Peyer's patch (tissue), 4 donors: ENCODE data around the gene SERPINB8. TPM values are rescaled to one million over a fixed set of nuclear protein-coding genes. Genes with fewer than 3 reads are reported as not detected.

Experiments
- DNase-seq, 3 donors: peaks; one replicate each; pipeline ENCODE4 v3.0.0-alpha.2; 2017 to 2019
- H3K27ac ChIP-seq, 4 donors: fragments of 200-600 bp; sonication (generic); one replicate each; pipeline ENCODE4 v1.5.1; 2016 to 2019
- H3K27me3 ChIP-seq, 2 donors: fragments of 200-600 bp; sonication (generic); one replicate each; pipeline ENCODE4 v1.5.1; 2019
- H3K36me3 ChIP-seq, 3 donors: fragments of 200-600 bp; sonication (generic); one replicate each; pipeline ENCODE4 v1.5.1; 2016 to 2019
- H3K4me1 ChIP-seq, 4 donors: fragments of 200-600 bp; sonication (generic); one replicate each; pipeline ENCODE4 v1.5.1; 2016 to 2019
- H3K4me3 ChIP-seq, 4 donors: fragments of 200-600 bp; sonication (generic); 1 replicate in 3 of 4; 2 replicates in 1 of 4; pipeline ENCODE4 v1.5.1; 2016 to 2019; ENCODE audit warnings: mild to moderate bottlenecking in 1 of 4
- H3K9me3 ChIP-seq, 4 donors: fragments of 200-600 bp; sonication (generic); one replicate each; pipeline ENCODE4 v1.5.1; 2016 to 2019; ENCODE audit warnings: mild to moderate bottlenecking in 1 of 4
- CTCF ChIP-seq, 6 experiments: fragments of 450-650 bp in 4 of 6; fragments of 200-600 bp in 2 of 6; sonication (generic) in 1 of 6; IDR thresholded peaks; one replicate each; pipeline ENCODE4 v1.5.1; 2017 to 2019; ENCODE audit warnings: antibody characterized with exemption in 6 of 6, mild to moderate bottlenecking in 3 of 6, moderate library complexity in 1 of 6
- POLR2A ChIP-seq, 2 donors: fragments of 450-650 bp; IDR thresholded peaks; one replicate each; pipeline ENCODE4 v1.5.1; 2017; ENCODE audit warnings: antibody characterized with exemption in 2 of 2, mild to moderate bottlenecking in 2 of 2, moderate library complexity in 2 of 2
- total RNA-seq, 4 donors: library from RNA; depleted of rRNA; stranded (reverse); fragments of >200 nt; gene quantifications; one replicate each; pipeline ENCODE4 v1.1.0, GENCODE V29; 2016

SERPINB8 gene
- total RNA-seq, 4 donors from 2014 or later, result 6.6 to 20.2 (median 14.0) TPM

- no peaks in the 10 kb centered on the region for H3K4me1 ChIP-seq
- no peaks in the 10 kb centered on the region for H3K27me3 ChIP-seq
- DNase-seq, result no peak
- no peak for TF ChIP-seq CTCF (IDR thresholded peaks at IDR 0.05)
- TF ChIP-seq POLR2A (IDR thresholded peaks at IDR 0.05), result no peak
- H3K9me3 ChIP-seq, result no peaks in the 10 kb centered on the region
- H3K4me3 ChIP-seq, result no peak overlapping the region
- no peaks in the 10 kb centered on the region for H3K36me3 ChIP-seq
- H3K27ac ChIP-seq, result no peak overlapping the region
Observed at GRCh38 chr18:64009305-64009704, 39.4 kb downstream of the SERPINB8 start.

- Histone ChIP-seq H3K27me3 (no peaks in the 10 kb centered on the region), H3K4me3 (no peak overlapping the region), H3K36me3 (no peaks in the 10 kb centered on the region), H3K27ac (no peak overlapping the region), H3K9me3 (no peaks in the 10 kb centered on the region), H3K4me1 (no peaks in the 10 kb centered on the region)
- no peak for TF ChIP-seq CTCF (IDR thresholded peaks at IDR 0.05)
- TF ChIP-seq POLR2A (IDR thresholded peaks at IDR 0.05), result no peak
- DNase-seq, result no peak
Observed at GRCh38 chr18:64011513-64011912, 41.6 kb downstream of the SERPINB8 start.

DNA sequence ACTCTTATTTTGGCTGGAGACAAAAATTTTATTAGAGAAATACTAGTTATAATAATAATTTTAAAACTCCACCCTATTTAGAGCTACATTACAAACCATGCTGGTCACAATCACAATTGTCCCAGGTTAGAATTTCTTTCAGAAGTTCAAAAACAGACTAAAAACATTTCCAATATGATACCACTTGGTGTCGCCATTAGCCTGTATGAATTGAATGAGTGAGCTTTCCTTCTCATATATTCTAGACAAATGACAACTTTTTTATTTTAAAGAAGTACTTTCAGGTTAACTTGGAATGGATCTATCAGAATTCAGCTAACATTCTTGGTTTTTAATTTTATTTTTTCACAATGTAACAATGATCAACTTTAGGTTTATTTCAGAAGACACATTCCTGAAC lies 48.0 kb downstream of the SERPINB8 start:
- no peak for TF ChIP-seq POLR2A (IDR thresholded peaks at IDR 0.05)
- TF ChIP-seq CTCF (IDR thresholded peaks at IDR 0.05), result peak in 3 of 6 experiments; percentile 34 to 40 (median 38)
- H3K27ac ChIP-seq, result no peak overlapping the region
- no peak for DNase-seq
- H3K4me3 ChIP-seq, result no peak overlapping the region
- H3K27me3 ChIP-seq, result no peaks in the 10 kb centered on the region
- H3K36me3 ChIP-seq, result no peaks in the 10 kb centered on the region
- H3K4me1 ChIP-seq, result no peaks in the 10 kb centered on the region
- no peaks in the 10 kb centered on the region for H3K9me3 ChIP-seq

- no peak for DNase-seq
- H3K27ac ChIP-seq, result no peak overlapping the region
- TF ChIP-seq POLR2A (IDR thresholded peaks at IDR 0.05), result no peak
- TF ChIP-seq CTCF (IDR thresholded peaks at IDR 0.05), result no peak
- H3K4me1 ChIP-seq, result no peaks in the 10 kb centered on the region
- H3K27me3 ChIP-seq, result no peaks in the 10 kb centered on the region
- H3K9me3 ChIP-seq, result no peaks in the 10 kb centered on the region
- no peak overlapping the region for H3K4me3 ChIP-seq
- H3K36me3 ChIP-seq, result no peaks in the 10 kb centered on the region
Observed at GRCh38 chr18:64019922-64020756, 50.3 kb downstream of the SERPINB8 start.

DNA sequence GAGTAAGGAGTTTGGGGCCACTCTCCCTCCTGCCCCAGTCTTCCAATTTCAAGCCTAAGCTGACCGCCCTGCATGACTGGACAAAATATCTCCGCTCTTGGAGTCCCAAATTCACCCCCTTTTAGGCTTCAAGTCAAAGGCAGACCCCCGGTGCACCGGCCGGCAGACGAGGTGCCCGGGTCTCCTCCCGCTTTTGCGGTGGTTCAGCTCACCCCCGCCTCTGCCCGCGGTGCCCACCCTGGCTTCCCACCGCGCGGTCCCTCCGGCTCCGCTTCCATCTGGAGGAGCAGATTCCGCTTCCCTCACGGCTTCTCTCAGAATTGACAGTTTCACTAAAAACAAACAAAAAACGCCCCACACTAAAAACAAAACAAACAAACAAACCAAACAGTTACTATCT lies 56.5 kb downstream of the SERPINB8 start:
- no peak for TF ChIP-seq CTCF (IDR thresholded peaks at IDR 0.05)
- no peaks in the 10 kb centered on the region for H3K27me3 ChIP-seq
- no peaks in the 10 kb centered on the region for H3K36me3 ChIP-seq
- no peaks in the 10 kb centered on the region for H3K4me1 ChIP-seq
- no peak overlapping the region for H3K27ac ChIP-seq
- H3K4me3 ChIP-seq, result no peak overlapping the region
- H3K9me3 ChIP-seq, result no peaks in the 10 kb centered on the region
- DNase-seq, result no peak
